RPMI8226 (cell line): ENCODE results near the gene OR2S2.
A peak's percentile ranks its signal among the peaks of the same experiment; 100 is the strongest.
"Not testable (repeated sequence)": the region's sequence is repeated elsewhere in the genome, so short reads cannot be mapped to it uniquely, and the experiment has no call there.

Experiments used
- DNase-seq: peaks from one replicate; pipeline ENCODE4 v3.0.0-alpha.2; 2015

Gene OR2S2

DNA sequence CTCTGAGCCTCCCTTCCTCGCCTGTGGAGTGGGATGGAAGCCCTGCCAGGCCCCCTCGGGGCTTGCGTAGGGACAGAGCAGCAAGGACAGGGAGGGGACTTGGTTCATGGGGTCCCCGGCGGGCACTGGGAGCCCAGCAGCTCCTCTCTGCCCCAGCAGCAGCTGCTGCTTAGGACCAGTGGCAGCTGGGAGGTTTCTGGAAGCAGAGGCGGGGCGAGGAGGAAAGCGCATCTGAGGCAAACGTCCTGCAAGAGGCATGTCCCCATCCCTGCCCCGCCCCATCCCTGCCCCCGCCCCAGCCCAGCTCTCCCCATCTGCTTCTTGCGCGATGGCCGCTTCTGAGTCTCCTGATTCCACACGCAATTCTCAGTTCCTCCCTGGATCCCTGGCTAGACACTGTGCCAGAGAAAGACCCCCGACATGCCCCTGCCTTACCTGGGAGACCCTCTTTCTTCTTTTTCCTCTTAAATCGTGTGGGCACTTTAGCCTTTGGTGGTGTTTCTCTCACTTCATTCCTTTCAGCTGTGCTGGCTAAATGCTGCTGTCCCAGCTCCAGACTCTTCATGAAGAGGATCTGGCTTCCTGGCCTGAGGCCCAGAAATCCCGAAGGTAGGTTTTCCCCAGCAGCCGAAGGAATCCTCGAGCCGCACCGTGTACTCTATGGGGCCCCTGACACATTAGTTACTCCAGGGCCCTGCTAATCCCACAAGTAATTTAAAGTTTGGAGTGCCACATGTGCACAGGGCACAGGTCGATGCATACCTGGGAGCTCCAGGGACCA lies 4.4 kb upstream of the OR2S2 start:
- no peak for DNase-seq

DNA sequence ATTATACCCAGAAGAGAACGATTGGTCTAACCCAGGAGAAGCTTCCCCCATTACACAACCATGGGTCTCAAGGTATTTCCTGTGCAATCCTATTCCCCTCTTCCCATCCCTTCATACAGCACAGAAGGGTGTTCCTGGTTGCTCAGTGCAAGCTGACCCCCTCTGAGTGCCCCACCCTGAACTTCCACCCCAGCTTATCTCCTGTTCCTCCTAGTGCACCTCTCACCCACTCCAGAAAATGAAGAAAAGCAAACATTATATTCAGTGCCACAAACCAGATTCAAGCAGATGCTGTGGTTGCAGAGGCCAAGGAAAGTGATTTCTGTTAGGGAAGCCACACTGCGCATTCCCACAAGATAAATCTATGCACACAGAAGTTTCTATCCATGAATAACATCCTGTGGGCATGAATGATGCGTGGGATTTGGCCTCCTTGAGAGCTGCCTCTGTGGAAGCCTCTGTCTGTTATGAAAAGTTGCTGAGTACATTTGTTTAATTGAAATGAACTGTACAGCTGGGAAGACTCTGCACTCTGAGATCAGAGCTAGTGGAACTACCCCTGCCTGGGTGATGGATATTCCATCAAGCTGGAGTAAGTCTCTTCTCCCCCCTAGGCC lies 2.2 kb upstream of the OR2S2 start:
- DNase-seq = no peak

DNA sequence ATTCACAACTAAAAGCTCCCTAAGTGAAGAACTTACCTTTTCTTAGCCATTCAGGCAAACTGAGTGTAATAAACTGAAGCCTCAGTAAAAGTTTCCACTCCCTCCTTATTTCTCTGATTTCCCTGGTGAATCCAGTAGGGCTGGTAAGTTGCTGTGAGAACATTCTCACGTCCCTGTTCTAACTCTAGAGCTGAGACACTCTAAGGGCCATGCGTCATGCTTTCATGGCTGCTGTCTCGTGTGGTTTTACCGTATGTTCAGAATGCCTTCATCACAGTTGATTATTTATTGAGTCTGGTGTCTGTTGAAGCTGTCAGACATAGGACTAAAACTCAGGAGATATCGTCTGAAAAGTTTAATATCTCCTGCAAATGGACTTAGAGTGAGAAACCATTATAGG lies 1.3 kb downstream of the OR2S2 start:
- DNase-seq = no peak

DNA sequence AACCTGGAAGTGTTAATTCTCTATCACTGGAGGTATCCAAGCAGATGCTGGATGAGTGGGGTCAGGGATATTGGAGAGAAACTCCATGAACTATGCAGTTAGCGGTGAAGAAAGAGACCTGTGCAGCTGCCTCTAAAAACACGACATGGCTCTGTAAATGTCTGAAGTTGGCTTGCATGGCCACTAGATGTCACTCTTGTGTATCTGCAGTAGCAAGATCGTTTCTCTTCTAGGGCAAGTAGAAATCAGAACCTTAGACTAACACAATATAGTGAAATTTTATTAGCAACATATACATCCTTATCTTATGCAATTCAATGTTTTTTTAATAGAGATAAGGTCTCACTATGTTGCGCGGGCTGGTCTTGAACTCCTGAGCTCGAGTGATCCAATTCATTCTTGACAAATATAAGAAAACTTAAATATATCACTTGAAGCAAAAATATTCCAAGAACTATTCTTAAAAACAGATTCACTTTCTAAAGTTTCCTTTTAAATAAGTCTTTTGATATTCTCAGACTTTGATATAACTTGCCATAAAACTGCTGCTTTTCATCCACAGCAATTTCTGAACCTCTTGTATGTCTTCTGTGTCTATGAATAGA lies 2.9 kb downstream of the OR2S2 start:
- peak; percentile 68 for DNase-seq

DNA sequence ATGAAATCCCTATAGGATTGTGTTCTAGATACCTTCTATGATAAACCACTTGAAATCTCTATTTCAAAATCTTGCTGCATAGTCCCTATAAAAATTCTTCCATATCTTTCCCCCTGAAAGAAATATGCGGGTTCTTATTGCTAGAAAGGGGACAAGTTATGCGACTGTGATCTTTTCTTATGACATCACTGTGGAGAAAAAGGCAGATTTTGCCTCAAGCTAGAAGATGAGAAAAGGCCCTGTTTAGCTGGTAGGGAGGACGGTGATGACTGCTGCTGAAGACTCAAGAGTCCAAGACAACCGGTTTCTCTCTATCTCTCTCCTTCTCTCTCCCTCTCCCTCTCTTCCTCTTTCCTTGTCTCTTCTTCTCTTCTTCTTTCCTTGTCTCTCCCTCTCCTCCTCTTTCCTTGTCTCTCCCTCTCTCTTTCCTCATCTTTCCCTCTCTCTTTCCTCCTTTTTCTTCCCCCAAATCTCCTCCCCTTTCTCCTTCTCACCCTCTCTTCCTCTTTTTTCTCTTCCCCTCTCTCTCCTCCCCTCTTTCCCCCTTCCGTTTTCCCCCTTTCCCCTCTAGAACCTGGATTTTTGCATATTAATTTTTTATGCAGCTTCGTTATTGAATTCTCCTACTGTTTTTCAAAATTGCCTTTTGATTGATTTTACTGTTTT lies 5.3 kb downstream of the OR2S2 start:
- no peak for DNase-seq

DNA sequence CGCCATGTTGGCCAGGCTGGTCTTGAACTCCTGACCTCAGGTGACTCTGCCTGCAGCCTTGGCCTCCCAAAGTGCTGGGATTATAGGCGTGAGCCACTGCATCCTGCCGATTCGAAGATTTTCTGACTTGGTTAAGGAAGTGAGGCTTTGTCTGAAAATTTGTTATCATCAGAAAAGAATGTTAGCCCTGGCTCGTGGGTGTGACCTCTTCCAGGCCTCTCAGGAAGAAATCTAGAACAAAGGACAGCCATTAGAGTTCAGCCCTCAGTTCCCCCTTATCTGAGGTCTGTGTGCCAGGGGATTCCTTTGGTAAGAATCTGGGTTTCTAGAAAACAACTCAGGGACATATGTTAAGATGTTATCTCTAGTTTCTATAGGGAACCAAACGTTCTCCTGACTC lies 6.2 kb downstream of the OR2S2 start:
- DNase-seq = no peak

DNA sequence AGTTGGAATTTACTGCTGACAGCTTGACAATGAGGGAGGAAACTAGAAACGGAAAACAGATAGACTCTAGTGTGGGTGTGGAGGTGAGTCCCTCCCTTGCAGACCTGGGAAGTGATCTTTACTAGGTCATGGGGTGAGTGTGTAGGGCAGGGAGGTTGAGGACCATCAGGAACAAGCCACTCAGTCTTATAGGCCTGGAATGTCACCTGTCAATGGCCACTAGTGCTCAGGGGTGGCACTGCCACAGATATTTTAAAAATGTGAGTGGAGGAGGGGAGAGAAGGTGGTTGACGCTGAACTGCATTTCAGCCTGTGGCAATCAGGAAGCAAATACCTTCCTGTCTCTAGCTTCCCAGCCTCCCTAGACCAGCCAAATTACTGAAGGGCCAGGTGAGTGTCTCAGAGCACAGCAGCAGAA lies 9.0 kb downstream of the OR2S2 start:
- no peak for DNase-seq

DNA sequence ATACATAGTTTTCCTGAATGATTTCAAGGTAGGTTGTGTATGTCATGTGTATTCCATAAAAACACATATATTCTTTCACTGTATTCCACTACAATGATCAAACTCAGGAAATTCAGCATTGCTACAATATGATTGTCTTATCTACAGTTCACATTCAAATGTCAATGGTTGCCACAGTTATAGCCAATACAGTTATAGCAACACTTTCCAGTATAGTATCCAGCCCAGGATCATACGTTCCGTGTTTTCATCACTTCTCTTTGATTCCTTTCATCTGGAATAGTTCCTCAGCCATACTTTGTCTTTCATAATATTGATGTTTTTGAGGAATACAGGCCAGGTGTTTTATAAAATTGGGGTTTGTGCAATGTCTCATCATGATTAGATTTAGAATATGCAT lies 9.5 kb downstream of the OR2S2 start:
- no peak for DNase-seq

DNA sequence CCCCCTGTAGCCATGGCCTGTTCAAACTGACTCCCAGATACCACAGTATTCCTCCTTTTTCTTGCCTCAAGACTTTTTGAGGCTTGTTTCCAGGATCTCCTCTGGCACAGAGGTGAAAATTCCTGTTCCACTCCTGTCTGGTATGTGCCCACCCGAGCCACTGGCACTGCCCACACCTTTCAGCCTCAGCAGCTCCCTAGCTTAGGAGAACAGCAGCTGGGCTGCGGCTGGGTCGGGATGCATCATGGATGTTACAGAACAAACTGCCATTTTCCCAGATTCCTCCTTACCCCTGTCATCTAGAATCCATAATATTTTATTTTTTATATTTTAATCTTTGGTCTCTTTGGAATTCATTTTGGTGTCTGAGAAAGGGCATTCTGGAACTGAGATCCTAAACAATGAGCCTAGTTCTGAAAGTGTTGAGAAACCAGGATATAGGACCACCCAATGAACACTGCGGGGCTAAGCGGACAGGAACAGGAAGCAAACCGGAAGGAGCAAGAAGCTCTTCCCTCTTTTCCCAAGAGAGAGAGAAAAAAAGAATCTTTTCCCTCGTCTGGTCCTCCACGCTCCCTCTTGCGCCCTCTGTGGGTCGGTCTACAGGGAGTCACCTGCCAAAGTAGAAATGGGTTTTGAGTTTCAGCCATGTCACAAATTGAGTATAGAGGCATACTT lies 12.5 kb downstream of the OR2S2 start:
- peak; percentile 64 for DNase-seq

DNA sequence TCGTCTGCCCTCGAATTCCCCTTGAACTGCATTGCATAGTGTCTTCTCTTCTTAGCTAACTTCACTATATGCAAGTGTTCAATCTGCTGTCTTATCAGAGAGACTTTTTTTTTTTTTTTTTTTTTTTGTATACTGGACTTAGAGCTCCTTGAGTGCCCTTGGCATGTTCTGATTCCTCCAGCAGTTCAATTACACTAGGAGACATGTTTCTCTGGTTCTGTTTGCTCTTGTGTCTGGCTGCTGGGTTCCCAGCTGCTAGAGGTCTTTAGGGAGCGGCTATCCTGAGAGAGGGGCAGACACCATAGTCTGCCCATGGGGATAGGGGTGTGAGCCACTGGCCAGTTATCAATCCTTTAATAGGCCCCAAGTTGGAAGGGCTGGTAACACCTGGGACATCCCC lies 13.1 kb downstream of the OR2S2 start:
- DNase-seq = no peak

DNA sequence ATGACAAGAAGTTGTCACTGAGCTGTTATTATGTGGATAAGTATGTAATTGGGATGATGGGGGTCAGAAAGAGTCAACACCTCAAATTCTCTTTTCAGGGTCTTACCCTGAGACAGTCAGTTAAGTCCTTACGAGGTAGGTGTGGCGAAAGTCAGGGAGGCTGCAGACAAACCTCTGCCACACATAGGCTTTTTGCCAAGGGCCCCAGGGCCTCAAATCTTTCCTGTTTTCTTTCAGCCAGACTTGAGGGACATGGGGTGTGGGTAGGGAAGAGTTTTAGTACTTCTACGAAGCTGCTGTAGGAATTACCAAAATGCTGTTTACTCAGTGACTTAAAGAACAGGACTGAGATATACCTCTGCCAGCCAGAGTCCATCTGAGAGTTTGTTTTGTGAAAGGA lies 13.8 kb downstream of the OR2S2 start:
- no peak for DNase-seq

DNA sequence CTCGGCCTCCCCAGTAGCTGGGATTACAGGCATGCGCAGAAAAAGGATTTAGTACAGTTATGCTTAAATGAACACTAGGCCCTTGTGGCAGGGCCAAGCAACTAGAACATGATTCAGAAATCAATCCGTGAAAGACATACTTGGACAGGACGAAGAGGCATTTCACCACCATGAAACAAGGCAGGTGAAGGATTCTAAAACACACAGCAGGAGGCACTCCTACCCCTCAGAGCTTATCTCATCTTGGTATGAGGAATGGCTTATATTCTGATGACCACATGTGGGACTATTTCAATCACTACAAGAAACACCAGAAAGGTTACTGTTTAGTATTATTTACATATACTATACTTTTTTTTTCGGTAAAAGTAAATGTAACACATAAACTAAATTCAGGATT lies 15.7 kb downstream of the OR2S2 start:
- DNase-seq = no peak

DNA sequence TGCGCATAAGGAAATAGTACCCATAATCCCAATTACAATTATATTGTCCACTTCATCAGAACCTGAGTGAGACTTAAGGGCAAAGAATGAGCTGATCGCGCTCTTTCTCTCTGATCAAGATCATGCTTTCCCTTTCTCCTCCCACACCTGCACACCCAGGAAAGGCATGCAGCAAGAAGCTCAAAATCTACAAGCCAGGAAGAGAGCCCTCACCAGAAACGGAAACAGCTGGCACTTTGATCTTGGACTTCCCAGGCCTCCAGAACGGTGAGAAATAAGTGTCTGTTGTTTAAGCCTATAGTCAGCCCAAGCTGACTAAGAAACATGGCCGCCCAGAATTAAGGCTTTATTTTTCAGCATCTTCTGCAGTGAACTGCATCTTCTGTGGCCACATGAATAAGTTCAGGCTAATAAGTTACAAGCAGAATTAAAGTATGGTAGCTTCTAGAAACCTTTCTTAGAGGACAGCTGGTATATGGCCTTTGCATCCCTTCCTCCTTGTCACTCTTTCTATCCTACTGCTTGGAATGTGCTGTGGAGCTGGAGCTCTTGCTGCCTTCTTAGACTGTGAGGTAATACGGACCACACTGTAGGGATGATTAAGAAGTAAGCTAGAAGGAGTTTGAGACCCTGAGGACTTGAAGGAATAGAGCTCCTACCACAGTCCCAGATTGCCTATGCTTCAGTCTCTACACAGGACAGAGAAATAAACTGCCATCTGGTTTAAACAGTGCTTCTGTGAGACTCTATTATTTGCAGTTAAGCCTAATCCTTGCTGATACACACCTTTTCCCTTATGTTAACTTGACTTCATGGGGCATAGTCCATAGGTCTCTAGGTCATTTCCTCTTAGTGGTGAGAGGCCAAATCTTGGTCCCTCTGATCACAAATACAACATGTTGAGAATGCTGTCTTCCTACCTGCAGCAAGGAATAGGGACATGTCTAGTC lies 17.2 kb downstream of the OR2S2 start:
- peak; percentile 49 for DNase-seq

DNA sequence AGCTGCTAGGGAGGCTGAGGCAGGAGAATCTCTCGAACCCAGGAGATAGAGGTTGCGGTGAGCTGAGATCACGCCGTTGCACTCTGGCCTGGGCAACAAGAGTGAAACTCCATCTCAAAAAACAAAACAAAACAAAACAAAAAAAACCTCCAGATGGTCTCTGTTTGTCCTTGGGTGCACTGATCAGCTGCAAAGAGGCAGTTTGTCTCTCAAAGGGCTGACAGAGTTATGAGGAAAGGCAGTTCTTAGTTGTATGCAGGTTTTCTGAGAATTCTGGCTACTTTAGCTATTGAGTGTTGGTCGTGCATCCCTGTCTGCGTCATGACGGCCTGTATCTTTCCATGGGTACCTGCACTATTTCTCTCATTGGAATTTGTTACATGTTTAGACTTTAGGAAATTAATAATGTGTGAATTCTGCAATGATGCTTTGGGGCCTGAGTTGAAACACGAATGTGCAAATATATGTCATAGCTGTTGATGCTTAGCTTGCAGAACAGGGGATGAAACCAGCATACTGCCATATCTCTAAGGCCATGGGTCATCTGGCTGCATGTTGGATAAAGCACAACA lies 18.2 kb downstream of the OR2S2 start:
- no peak for DNase-seq

DNA sequence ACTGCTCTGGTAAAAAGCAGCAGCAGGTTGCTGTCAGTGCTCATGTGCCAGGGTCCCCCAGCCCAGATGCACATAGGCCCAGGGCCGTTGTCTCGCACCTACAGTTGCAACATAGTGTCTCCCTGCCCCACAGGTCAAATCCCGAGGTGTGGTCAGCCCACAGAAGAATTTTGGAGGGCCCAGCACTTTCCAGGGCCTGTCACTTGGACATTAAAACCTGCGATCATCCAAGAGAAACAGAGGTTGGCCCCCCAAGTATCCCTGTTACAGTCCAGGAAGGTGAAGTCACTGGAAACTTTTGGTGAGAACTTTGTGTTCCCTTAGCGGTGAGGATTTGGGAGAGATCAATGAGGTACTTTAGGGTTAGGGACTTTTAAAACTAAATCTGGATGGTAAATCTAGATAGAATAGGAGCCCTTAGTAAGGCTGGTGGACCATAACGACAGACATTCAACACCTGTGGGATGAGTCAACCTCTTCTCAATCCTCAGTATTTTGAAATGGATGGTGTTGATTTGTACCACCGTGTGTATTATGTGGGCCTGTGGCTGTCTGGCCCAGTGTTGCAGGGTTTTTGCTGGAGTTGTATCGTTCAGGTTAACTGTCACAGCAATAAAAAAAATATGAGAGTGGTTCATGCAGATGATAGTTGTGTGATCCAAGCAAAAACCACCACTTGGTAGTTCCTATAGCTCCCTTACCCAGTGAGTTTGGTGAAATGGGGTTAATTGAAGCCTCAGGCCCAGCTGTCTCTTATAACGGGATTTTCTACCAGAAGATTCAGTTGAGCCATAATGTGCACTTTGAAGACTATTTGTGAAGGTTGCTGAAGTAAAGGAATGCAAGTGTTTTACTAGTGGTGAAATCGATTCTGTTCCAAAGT lies 19.2 kb downstream of the OR2S2 start:
- no peak for DNase-seq

DNA sequence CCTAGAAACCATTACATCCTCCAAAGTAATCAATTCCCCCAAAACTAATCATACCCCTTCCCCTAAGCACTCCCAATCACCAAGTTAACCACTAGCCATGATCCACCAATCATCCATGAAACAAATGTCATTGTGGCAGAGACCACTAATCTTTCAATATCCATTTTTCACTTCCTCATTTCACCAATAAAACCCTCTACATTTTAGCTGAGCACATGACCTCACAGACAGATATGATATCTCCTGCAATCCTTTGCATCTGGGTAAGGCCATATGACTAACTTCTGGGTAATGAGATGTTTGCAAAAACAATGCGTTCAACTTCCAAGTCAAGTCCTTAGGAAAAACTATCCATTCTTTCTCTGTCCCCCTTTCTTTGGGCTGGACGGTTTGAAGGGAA lies 20.7 kb downstream of the OR2S2 start:
- no peak for DNase-seq

DNA sequence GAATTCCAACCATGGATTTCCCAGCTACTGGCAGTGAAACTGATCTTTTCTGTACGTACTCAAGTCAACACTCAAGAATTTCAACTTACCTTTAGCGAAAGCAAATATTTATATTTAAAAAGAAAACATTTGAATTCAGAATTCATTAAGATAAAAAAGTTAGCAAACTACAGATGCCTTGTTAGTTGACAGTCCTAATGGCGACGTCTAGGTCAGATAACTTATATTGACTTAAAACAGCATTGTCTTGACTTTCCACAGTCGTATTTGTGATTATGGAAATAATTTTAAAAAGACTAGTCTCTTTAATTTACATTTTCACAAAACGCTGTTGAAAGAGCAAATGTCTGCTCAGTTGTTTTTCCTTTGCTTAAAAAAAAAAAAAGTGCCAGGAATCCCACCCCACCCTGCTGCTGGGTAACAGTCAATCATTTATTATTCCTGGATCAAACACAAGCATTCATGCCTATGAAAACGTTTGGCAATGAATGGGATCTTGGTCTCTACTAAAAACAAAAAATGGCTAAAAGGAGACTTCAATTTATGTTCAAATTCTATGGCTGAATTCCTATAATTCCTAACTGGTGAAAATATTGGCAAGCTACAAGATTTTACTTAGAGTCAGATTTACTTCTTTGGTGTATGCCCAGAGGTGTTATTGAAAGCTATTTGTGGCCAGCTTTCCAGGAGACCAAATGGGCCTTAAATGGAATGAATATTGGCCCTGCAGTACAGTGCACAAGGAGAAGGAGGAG lies 22.0 kb downstream of the OR2S2 start:
- no peak for DNase-seq

DNA sequence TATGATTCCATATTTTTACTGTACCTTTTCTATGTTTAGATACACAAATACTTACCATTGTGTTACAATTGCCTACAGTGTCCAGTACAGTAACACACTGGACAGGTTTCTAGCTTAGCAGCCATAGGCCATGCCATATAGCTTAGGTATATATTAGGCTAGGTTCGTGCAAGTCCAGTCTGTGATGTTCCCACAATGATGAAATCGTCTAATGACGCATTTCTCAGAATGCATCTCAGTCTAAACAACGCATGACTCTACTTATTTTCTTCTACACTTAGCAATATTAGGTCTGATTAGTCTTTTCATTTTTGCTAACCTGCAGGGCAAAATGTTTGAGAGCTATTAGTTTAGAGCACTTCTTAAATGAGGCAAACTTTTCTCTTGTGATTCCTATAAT lies 22.7 kb downstream of the OR2S2 start:
- no peak for DNase-seq

DNA sequence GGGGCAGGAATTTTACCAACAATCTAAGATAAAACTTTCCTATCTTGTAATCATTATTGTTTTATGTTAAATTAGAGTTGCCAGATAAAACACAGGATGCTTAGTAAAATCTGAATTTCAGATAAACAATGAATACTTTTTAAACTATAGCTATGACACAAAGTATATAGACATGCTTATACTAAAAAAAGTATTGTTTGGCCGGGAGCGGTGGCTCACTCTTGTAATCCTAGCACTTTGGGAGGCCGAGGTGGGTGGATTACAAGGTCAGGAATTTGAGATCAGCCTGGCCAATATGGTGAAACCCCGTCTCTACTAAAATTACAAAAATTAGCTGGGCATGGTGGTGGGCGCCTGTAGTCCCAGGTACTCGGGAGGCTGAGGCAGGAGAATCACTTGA lies 23.9 kb downstream of the OR2S2 start:
- not testable (repeated sequence) for DNase-seq

DNA sequence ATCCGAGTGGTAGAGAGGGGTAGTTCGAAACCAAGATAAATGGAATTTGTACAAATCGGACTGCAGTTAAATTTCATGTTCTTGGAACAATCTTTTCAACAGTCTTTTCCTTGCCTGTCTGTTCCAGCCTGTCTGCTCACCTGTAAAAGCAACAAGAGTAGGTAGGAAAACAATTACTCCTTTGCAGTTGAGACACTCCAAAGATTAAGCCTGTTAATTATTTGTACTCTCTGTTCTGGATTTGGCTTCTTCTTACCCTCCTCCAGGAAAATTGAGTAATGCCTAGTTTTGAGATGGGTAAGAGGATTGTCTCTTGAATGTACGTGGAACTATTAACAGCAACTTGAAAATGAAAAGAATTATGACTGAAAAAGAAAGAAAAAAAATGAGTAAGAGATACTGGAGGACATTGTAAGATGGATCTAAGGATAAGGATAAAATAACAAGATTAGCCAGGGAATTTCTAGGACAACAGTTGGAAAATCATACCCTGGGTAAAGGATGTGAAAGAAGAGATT lies 24.3 kb downstream of the OR2S2 start:
- no peak for DNase-seq
